OCI-LY7 (cell line): ENCODE measurements around the gene ATP2A1. TPM values are rescaled to one million over a fixed set of nuclear protein-coding genes. Genes with fewer than 3 reads are reported as not detected.

Experiments
- BruUV-seq: library from RNA; stranded (reverse); fragments of 400-500 nt; replicated peaks from 2 replicates; lab custom pipeline; 2021; lab: Mats Ljungman, UMichigan
- CTCF ChIA-PET: fragments of 300-600 bp; sonication (Branson Sonifier 250); formaldehyde crosslinking; loops from one replicate; lab custom pipeline; 2022; ENCODE audit warnings: antibody characterized with exemption; ENCODE audit not compliant: unreplicated experiment; lab: Charles Lee
- POLR2A ChIA-PET: fragments of 300-600 bp; sonication (Branson Sonifier 250); formaldehyde crosslinking; loops from one replicate; lab custom pipeline; 2022; ENCODE audit warnings: antibody characterized with exemption; lab: Charles Lee
- DNase-seq: peaks from one replicate; pipeline ENCODE4 v3.0.0-alpha.2; 2015; ENCODE audit warnings: low spot score
- H2AFZ ChIP-seq: fragments of 200-600 bp; sonication (generic), shearing (Covaris generic); 2 replicates; pipeline ENCODE4 v1.6.1; 2014; ENCODE audit warnings: mild to moderate bottlenecking, antibody characterized with exemption, low read length, moderate library complexity
- H3K27ac ChIP-seq: fragments of 200-600 bp; sonication (generic); 2 replicates; pipeline ENCODE4 v1.5.1; 2014; ENCODE audit warnings: mixed run types, low read depth, mild to moderate bottlenecking, moderate library complexity, low read length, inconsistent platforms; ENCODE audit not compliant: poor library complexity, severe bottlenecking
- H3K36me3 ChIP-seq: fragments of 200-600 bp; sonication (generic); 2 replicates; pipeline ENCODE4 v1.6.1; 2014; ENCODE audit warnings: mild to moderate bottlenecking, antibody characterized with exemption, low read length, moderate library complexity, mixed read lengths; ENCODE audit not compliant: insufficient read depth
- H3K4me1 ChIP-seq: fragments of 200-600 bp; sonication (generic); 2 replicates; pipeline ENCODE4 v1.5.1; 2014; ENCODE audit warnings: mild to moderate bottlenecking, low read length; ENCODE audit not compliant: insufficient read depth, poor library complexity, severe bottlenecking
- H3K4me2 ChIP-seq: fragments of 200-600 bp; sonication (generic); 2 replicates; pipeline ENCODE4 v1.6.1; 2014; ENCODE audit warnings: mild to moderate bottlenecking, low read length
- H3K4me3 ChIP-seq: fragments of 200-600 bp; sonication (generic); 2 replicates; pipeline ENCODE4 v1.5.1; 2014; ENCODE audit warnings: mild to moderate bottlenecking, low read depth, low read length; ENCODE audit not compliant: poor library complexity, severe bottlenecking
- H3K79me2 ChIP-seq: fragments of 200-600 bp; sonication (generic); 2 replicates; pipeline ENCODE4 v1.6.1; 2016; ENCODE audit warnings: low read depth, mild to moderate bottlenecking, low read length, moderate library complexity, mixed read lengths; ENCODE audit not compliant: insufficient read depth
- H3K9me2 ChIP-seq: fragments of 200-600 bp; sonication (generic); 2 replicates; pipeline ENCODE4 v1.6.1; 2016; ENCODE audit warnings: mild to moderate bottlenecking, low read length, mixed read lengths; ENCODE audit not compliant: insufficient read depth
- H3K9me3 ChIP-seq: fragments of 200-600 bp; sonication (generic); 2 replicates; pipeline ENCODE4 v1.6.1; 2014; ENCODE audit warnings: mild to moderate bottlenecking, mixed run types, low read length, mixed read lengths
- H4K20me1 ChIP-seq: fragments of 200-600 bp; sonication (generic); 2 replicates; pipeline ENCODE4 v1.6.1; 2014; ENCODE audit warnings: mild to moderate bottlenecking, antibody characterized with exemption, low read length, moderate library complexity, mixed read lengths; ENCODE audit not compliant: insufficient read depth
- EZH2phosphoT487 ChIP-seq: fragments of 200-600 bp; sonication (generic); IDR thresholded peaks from 2 replicates; pipeline ENCODE4 v1.6.1; 2018; ENCODE audit warnings: low read depth, borderline replicate concordance, mild to moderate bottlenecking, mixed run types, antibody characterized with exemption, low read length, moderate library complexity, mixed read lengths
- intact Hi-C: fragments of 100-400 bp; cut with micrococcal nuclease; formaldehyde crosslinking; loops from one replicate; pipeline ENCODE4 v1.10.0; 2022; ENCODE audit not compliant: unreplicated experiment
- total RNA-seq, 2 experiments: library from RNA; depleted of rRNA in 1 of 2; stranded (reverse); fragments of >200 nt in 1 of 2; shearing (Covaris generic) in 1 of 2; gene quantifications; 2 replicates each; pipeline ENCODE4 v1.2.3, GENCODE V29; 2014 to 2022
- TF ChIP-seq, protein P1 (sequence below): fragments of 200-600 bp; sonication (generic); conservative IDR thresholded peaks from 2 replicates; pipeline ENCODE4 v1.5.1; 2014; ENCODE audit warnings: mild to moderate bottlenecking, antibody characterized with exemption, low read length, moderate library complexity, mixed read lengths

Gene ATP2A1
- total RNA-seq, 2 experiments from 2014 or later: 5.0 TPM

DNA sequence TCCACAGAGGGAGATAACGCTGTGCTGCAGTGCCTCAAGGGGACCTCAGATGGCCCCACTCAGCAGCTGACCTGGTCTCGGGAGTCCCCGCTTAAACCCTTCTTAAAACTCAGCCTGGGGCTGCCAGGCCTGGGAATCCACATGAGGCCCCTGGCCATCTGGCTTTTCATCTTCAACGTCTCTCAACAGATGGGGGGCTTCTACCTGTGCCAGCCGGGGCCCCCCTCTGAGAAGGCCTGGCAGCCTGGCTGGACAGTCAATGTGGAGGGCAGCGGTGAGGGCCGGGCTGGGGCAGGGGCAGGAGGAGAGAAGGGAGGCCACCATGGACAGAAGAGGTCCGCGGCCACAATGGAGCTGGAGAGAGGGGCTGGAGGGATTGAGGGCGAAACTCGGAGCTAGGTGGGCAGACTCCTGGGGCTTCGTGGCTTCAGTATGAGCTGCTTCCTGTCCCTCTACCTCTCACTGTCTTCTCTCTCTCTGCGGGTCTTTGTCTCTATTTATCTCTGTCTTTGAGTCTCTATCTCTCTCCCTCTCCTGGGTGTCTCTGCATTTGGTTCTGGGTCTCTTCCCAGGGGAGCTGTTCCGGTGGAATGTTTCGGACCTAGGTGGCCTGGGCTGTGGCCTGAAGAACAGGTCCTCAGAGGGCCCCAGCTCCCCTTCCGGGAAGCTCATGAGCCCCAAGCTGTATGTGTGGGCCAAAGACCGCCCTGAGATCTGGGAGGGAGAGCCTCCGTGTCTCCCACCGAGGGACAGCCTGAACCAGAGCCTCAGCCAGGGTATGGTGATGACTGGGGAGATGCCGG lies 54.3 kb downstream of the ATP2A1 start:
- no peak for TF ChIP-seq EZH2phosphoT487
- TF ChIP-seq, protein P1, sequence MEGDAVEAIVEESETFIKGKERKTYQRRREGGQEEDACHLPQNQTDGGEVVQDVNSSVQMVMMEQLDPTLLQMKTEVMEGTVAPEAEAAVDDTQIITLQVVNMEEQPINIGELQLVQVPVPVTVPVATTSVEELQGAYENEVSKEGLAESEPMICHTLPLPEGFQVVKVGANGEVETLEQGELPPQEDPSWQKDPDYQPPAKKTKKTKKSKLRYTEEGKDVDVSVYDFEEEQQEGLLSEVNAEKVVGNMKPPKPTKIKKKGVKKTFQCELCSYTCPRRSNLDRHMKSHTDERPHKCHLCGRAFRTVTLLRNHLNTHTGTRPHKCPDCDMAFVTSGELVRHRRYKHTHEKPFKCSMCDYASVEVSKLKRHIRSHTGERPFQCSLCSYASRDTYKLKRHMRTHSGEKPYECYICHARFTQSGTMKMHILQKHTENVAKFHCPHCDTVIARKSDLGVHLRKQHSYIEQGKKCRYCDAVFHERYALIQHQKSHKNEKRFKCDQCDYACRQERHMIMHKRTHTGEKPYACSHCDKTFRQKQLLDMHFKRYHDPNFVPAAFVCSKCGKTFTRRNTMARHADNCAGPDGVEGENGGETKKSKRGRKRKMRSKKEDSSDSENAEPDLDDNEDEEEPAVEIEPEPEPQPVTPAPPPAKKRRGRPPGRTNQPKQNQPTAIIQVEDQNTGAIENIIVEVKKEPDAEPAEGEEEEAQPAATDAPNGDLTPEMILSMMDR: no peak; the same call in 1 of the 2 replicates
- peaks cover 80% of the 10 kb centered on the region for H3K4me1 ChIP-seq
- no peaks in the 10 kb centered on the region for H3K9me2 ChIP-seq
- peak overlapping the region; percentile 99 for H3K27ac ChIP-seq
- BruUV-seq: TSS peak; percentile 70
- DNase-seq: peak; percentile 52
- CTCF ChIA-PET: interaction anchor here (1.1 to 1.3 kb wide), 2 partner anchors 9 to 13 kb away, joined by 3 to 8 read pairs; no protein-coding TSS in a partner anchor
- H3K4me3 ChIP-seq: peak overlapping the region; percentile 78
- H3K36me3 ChIP-seq: peaks cover 39% of the 10 kb centered on the region
- H2AFZ ChIP-seq: peak overlapping the region; percentile 0; the same call in 1 of the 2 replicates
- H3K4me2 ChIP-seq: peak overlapping the region; percentile 86
- H3K79me2 ChIP-seq: peaks cover 23% of the 10 kb centered on the region; the same call in 1 of the 2 replicates
- H4K20me1 ChIP-seq: no peaks in the 10 kb centered on the region
- POLR2A ChIA-PET: interaction anchor here (0.6 to 2.9 kb wide), 10 partner anchors 10 to 73 kb away, joined by 3 to 37 read pairs (median 7); no protein-coding TSS in a partner anchor
- intact Hi-C loops: loop anchor here (1.0 kb wide), 1 partner anchor 8 kb away; no protein-coding TSS in a partner anchor
- no peaks in the 10 kb centered on the region for H3K9me3 ChIP-seq

DNA sequence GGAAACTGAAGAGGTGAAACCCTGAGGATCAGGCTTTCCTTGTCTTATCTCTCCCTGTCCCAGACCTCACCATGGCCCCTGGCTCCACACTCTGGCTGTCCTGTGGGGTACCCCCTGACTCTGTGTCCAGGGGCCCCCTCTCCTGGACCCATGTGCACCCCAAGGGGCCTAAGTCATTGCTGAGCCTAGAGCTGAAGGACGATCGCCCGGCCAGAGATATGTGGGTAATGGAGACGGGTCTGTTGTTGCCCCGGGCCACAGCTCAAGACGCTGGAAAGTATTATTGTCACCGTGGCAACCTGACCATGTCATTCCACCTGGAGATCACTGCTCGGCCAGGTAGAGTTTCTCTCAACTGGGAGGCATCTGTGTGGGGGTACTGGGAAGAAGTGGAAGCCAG lies 54.9 kb downstream of the ATP2A1 start:
- CTCF ChIA-PET: interaction anchor here (1.1 to 1.3 kb wide), 2 partner anchors 10 to 12 kb away, joined by 3 to 8 read pairs; no protein-coding TSS in a partner anchor
- peak overlapping the region; percentile 99 for H3K27ac ChIP-seq

More for the DNA sequence above, 54.9 kb downstream of the ATP2A1 start:
- intact Hi-C loops: no loop called here
- DNase-seq: no peak
- no TSS peak for BruUV-seq
- Histone ChIP-seq H3K4me3 (peak overlapping the region; percentile 78), H3K9me2 (no peaks in the 10 kb centered on the region), H2AFZ (peak overlapping the region; percentile 0; the same call in 1 of the 2 replicates), H4K20me1 (no peaks in the 10 kb centered on the region), H3K79me2 (peaks cover 23% of the 10 kb centered on the region; the same call in 1 of the 2 replicates), H3K4me1 (peaks cover 74% of the 10 kb centered on the region), H3K4me2 (peak overlapping the region; percentile 86), H3K9me3 (no peaks in the 10 kb centered on the region), H3K36me3 (peaks cover 46% of the 10 kb centered on the region)
- TF ChIP-seq, protein P1: no peak
- TF ChIP-seq EZH2phosphoT487: no peak
- POLR2A ChIA-PET: interaction anchor here (0.6 to 2.9 kb wide), 10 partner anchors 10 to 194 kb away, joined by 3 to 37 read pairs (median 7); no protein-coding TSS in a partner anchor
